GM19397 (cell line): ENCODE measurements around the gene TCTA.

Experiments
- ATAC-seq: cut with Tn5 transposase; IDR thresholded peaks from one replicate; pipeline ENCODE4 v1.9.1; 2021; ENCODE audit warnings: mild to moderate bottlenecking, moderate library complexity; ENCODE audit not compliant: unreplicated experiment

Gene TCTA

GRCh38 chr3:49410066-49410845, 2.0 kb upstream of the TCTA start:
- ATAC-seq, result no peak

GRCh38 chr3:49410846-49411534, 1.2 kb upstream of the TCTA start:
- ATAC-seq, result no peak

GRCh38 chr3:49411535-49411967, 672 bp upstream of the TCTA start:
- peak; percentile 33 for ATAC-seq

- ATAC-seq, result no peak
Observed at GRCh38 chr3:49412632-49413337, 562 bp downstream of the TCTA start.

- ATAC-seq, result no peak
Observed at GRCh38 chr3:49413338-49413734, 1.1 kb downstream of the TCTA start.

- no peak for ATAC-seq
Observed at GRCh38 chr3:49414753-49415152, 2.5 kb downstream of the TCTA start.

GRCh38 chr3:49415931-49416601, 3.8 kb downstream of the TCTA start:
- ATAC-seq, result no peak

GRCh38 chr3:49416867-49417266, 4.6 kb downstream of the TCTA start:
- ATAC-seq, result no peak

- no peak for ATAC-seq
Observed at GRCh38 chr3:49417516-49418120, 5.4 kb downstream of the TCTA start.

- no peak for ATAC-seq
Observed at GRCh38 chr3:49421890-49422378, 9.7 kb downstream of the TCTA start.

GRCh38 chr3:49422379-49423248, 10.4 kb downstream of the TCTA start, which contains the start of gene AMT:
TSS of gene AMT (minus strand) at chr3:49422473. CDS start at chr3:49422450, 23 bp downstream.
- no peak for ATAC-seq

- no peak for ATAC-seq
Observed at GRCh38 chr3:49424816-49425215, 12.6 kb downstream of the TCTA start.

GRCh38 chr3:49427586-49427985, 15.4 kb downstream of the TCTA start:
- ATAC-seq, result no peak

GRCh38 chr3:49428752-49429080, 16.5 kb downstream of the TCTA start:
- no peak for ATAC-seq

- ATAC-seq, result no peak
Observed at GRCh38 chr3:49434731-49435130, 22.5 kb downstream of the TCTA start.

- no peak for ATAC-seq
Observed at GRCh38 chr3:49445391-49445790, 33.2 kb downstream of the TCTA start.

- ATAC-seq, result no peak
Observed at GRCh38 chr3:49453621-49454020, 41.4 kb downstream of the TCTA start.

GRCh38 chr3:49454458-49454857, 42.2 kb downstream of the TCTA start:
- no peak for ATAC-seq

GRCh38 chr3:49454898-49455681, 42.9 kb downstream of the TCTA start:
- ATAC-seq, result no peak
